Body of pancreas (tissue), 4 donors: ENCODE results near the gene SLC4A3.

Experiments used
- CTCF ChIP-seq, 7 experiments: fragments of 450-650 bp in 4 of 7; fragments of 200-600 bp in 3 of 7; sonication (generic) in 3 of 7; IDR thresholded peaks; one replicate each; pipeline ENCODE4 v1.5.1; 2016 to 2019; ENCODE audit warnings: antibody characterized with exemption in 7 of 7
- POLR2A ChIP-seq, 3 donors: fragments of 450-650 bp; IDR thresholded peaks; one replicate each; pipeline ENCODE4 v1.6.1; 2016; ENCODE audit warnings: antibody characterized with exemption in 3 of 3, mild to moderate bottlenecking in 2 of 3

GRCh38 chr2:219641390-219642068 lies 14.1 kb downstream of the SLC4A3 start:
- TF ChIP-seq CTCF (IDR thresholded peaks at IDR 0.05), result no peak
- TF ChIP-seq POLR2A (IDR thresholded peaks at IDR 0.05), result no peak
